PFSK-1 (cell line): ENCODE data around the gene IGF2R.

ENCODE experiments used
- FOXP2 ChIP-seq: optimal IDR thresholded peaks from 2 replicates; pipeline ENCODE3; 2011; ENCODE audit warnings: borderline replicate concordance, control low read depth, inconsistent platforms; ENCODE audit not compliant: insufficient read depth; ENCODE audit errors: extremely low read length, extremely low read depth
- POLR2AphosphoS5 ChIP-seq: IDR thresholded peaks from 2 replicates; pipeline ENCODE4 v1.6.1; 2012; ENCODE audit warnings: low read depth, mild to moderate bottlenecking, control low read depth, low read length, moderate library complexity
- SIN3A ChIP-seq: IDR thresholded peaks from 2 replicates; pipeline ENCODE4 v1.6.1; 2012; ENCODE audit warnings: mild to moderate bottlenecking, low read length, moderate library complexity, borderline replicate concordance; ENCODE audit not compliant: insufficient read depth
- TAF1 ChIP-seq: IDR thresholded peaks from 2 replicates; pipeline ENCODE4 v1.6.1; 2012; ENCODE audit warnings: low read length, control low read depth, borderline replicate concordance; ENCODE audit not compliant: insufficient read depth
- TF ChIP-seq, protein P1 (sequence below), 2 experiments: IDR thresholded peaks; 2 replicates each; pipeline versions ENCODE4 v1.6.1 to v1.8.0; 2011 to 2012; ENCODE audit warnings: low read depth in 2 of 2, low read length in 2 of 2, control low read depth in 1 of 2, inconsistent platforms in 1 of 2, mild to moderate bottlenecking in 1 of 2, moderate library complexity in 1 of 2; ENCODE audit not compliant: insufficient read depth in 1 of 2

Gene IGF2R

DNA sequence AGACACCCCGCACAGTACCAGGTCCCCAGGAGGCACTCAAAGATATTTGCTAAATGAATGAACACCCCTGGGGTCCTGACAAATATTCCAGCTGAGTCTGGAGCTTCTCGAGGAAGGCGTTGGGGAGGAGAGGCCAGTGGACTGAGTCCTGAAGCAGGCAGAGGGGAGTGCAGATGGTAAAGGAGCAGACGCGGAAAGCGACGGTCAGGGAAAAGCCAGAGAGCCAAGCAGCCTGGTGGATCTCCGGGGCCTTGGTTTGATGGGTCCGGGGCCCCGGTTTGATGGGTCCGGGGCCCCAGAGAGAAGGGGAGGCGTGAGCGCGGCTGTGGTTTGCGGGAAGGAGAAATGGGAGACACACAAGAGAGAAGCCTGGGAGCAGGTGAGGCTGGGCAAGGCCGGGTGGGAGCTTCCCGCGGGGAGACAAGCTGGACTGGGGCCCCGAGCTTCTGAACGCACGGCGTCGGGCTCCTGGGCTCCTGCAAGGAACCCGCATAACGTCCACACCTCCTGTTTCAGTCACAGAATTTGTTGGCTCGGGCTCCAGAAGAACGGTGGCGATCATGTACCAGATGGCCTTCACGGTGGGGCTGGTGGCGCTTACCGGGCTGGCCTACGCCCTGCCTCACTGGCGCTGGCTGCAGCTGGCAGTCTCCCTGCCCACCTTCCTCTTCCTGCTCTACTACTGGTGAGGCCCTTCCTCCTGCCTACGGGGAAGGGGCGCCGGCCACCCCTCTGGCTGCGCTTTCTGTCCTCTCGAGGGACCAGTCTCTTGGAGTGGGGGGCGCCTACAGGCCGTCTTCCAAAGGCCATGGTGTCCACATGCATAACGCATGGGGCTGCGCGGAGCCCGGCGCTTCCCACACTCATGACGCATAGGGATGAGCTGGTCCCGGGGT lies 164.8 kb downstream of the IGF2R start:
- no peak for TF ChIP-seq TAF1
- TF ChIP-seq, protein P1, sequence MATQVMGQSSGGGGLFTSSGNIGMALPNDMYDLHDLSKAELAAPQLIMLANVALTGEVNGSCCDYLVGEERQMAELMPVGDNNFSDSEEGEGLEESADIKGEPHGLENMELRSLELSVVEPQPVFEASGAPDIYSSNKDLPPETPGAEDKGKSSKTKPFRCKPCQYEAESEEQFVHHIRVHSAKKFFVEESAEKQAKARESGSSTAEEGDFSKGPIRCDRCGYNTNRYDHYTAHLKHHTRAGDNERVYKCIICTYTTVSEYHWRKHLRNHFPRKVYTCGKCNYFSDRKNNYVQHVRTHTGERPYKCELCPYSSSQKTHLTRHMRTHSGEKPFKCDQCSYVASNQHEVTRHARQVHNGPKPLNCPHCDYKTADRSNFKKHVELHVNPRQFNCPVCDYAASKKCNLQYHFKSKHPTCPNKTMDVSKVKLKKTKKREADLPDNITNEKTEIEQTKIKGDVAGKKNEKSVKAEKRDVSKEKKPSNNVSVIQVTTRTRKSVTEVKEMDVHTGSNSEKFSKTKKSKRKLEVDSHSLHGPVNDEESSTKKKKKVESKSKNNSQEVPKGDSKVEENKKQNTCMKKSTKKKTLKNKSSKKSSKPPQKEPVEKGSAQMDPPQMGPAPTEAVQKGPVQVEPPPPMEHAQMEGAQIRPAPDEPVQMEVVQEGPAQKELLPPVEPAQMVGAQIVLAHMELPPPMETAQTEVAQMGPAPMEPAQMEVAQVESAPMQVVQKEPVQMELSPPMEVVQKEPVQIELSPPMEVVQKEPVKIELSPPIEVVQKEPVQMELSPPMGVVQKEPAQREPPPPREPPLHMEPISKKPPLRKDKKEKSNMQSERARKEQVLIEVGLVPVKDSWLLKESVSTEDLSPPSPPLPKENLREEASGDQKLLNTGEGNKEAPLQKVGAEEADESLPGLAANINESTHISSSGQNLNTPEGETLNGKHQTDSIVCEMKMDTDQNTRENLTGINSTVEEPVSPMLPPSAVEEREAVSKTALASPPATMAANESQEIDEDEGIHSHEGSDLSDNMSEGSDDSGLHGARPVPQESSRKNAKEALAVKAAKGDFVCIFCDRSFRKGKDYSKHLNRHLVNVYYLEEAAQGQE (IDR thresholded peaks at IDR 0.05; ENCODE audit: insufficient read depth in 1 of 2, low read depth in 2 of 2, low read length in 2 of 2), result no peak
- TF ChIP-seq SIN3A, result no peak
- TF ChIP-seq POLR2AphosphoS5, result no peak
- TF ChIP-seq FOXP2, result no peak

DNA sequence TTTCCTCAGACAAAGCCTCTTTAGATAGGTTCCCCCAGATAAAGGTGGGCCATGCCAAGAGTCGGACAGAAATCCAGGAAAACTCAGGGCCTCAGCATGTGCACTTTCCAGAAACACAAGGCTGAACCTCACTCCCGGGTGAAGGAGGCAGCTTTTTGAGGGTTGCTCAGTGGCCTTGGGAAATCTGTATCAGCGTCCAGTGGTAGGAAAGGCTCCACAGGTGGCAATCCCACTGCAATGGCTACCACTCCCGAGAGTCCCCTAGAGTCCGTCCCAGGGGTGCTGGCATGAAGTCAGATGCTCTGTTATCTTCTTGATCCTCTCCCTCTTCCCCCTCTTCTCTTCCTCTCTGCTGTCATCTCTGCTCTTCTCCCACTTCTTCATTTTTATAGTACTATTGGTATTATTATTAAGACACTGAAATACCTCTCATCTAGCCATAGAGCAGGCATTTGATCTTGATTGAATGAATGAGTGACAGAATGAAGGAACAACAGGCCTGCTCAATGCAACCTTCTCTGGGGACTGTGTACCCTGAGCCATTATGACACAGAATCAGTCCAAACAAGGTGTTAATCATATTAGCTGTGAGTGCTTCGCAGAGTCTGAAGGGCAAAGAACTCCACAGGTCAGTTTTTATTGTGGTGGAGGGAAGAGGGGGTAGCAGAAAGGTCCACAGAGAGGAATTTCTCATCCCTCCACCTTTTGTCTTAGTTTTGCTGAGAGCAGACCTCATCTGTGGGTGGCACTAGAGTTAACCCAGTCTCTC lies 166.1 kb downstream of the IGF2R start:
- TF ChIP-seq, protein P1 (IDR thresholded peaks at IDR 0.05; ENCODE audit: insufficient read depth in 1 of 2, low read depth in 2 of 2, low read length in 2 of 2), result no peak
- TF ChIP-seq SIN3A (no peak), TAF1 (no peak), FOXP2 (no peak), POLR2AphosphoS5 (no peak)

DNA sequence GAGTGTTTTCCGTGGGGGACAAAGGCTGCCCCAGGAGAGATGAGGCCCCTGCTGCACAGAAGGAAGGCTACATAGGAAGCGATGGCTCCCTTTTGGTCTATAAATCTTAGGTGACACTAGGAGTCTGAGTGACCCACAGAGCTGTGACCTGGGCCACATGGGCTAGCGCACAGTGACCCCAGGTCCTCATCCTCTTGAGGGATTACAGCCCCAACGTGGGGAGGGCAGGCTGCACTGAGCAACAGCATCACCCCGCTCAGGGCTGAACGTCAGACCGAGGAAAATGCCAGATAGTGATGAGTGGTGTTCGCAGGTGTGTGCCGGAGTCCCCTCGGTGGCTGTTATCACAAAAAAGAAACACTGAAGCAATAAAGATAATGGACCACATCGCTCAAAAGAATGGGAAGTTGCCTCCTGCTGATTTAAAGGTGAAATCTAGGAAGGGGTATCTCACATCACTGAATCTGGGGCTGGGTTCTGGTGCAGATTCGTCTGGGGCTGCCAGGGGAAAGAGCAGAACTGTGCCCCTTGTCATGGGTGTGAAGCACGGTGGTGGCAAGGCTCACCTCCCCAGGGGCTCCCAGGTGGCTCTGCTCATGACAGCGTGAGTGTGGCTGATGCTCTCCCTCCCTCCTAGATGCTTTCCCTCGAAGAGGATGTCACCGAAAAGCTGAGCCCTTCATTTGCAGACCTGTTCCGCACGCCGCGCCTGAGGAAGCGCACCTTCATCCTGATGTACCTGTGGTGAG lies 167.2 kb downstream of the IGF2R start:
- TF ChIP-seq SIN3A (no peak), FOXP2 (no peak), TAF1 (no peak), POLR2AphosphoS5 (no peak)
- TF ChIP-seq, protein P1 (IDR thresholded peaks at IDR 0.05; ENCODE audit: insufficient read depth in 1 of 2, low read depth in 2 of 2, low read length in 2 of 2), result no peak

DNA sequence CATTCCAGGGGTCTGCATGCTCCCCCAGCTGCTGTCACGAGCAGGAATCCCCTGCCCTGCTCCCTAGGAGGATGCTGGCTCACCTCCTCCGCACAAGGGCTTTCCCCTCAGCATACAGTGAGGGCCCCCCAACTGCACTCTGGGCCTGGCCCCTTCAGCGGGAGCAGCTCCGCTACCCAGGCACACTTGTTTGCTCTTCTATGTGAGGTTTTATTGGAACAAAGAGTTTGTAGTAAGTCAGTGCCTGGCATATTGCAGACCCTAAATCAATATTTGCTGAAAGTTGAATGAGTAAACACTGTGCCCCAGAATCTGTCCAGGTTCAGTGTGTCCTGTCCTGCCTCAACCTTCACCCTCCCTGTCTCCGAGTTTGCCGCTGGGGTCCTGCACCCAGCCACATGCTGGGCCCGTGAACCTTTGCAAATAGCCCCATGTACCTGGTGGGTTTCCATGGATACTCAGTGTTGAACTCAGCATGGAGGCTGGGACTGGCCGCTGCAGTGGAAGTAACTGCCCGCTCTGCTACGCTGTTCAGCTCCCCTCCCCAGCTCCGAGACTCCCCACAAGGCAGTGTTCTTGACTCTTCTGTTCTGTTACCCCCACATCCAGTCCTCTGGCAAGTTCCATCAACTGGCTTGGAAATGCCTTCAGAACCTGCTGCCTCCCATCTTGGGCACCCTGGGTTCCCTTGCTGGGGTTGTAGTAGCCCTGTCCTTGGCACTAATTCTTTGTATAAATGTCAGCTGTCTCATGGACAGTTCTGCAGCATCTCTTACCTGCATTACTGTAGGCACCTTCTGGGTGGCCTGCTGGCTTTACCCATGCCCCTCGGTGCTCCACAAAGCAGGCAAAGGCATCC lies 168.5 kb downstream of the IGF2R start:
- TF ChIP-seq FOXP2 (no peak), POLR2AphosphoS5 (no peak)
